PC-9 (cell line): ENCODE results near the gene NF1. TPM values are rescaled to one million over a fixed set of nuclear protein-coding genes. Genes with fewer than 3 reads are reported as not detected.

ENCODE experiments used
- BruUV-seq: library from RNA; stranded (reverse); fragments of 400-500 nt; replicated peaks from 2 replicates; lab custom pipeline; 2021; lab: Mats Ljungman, UMichigan
- CTCF ChIA-PET: fragments of 300-600 bp; sonication (Branson Sonifier 250); formaldehyde crosslinking; loops from one replicate; lab custom pipeline; 2022; ENCODE audit warnings: antibody characterized with exemption; lab: Charles Lee
- POLR2A ChIA-PET: fragments of 300-600 bp; sonication (Branson Sonifier 250); formaldehyde crosslinking; loops from one replicate; lab custom pipeline; 2022; ENCODE audit warnings: antibody characterized with exemption; ENCODE audit not compliant: unreplicated experiment; lab: Charles Lee
- DNase-seq, 2 experiments: peaks; one replicate each; pipeline versions ENCODE4 v3.0.0 to v3.0.0-alpha.2; 2015 to 2022; ENCODE audit warnings: mixed read lengths in 1 of 2
- H2AFZ ChIP-seq: fragments of 200-600 bp; sonication (generic); 2 replicates; pipeline ENCODE4 v1.8.1; 2017; ENCODE audit warnings: antibody characterized with exemption
- H3F3A ChIP-seq: fragments of 200-600 bp; sonication (generic); 2 replicates; pipeline ENCODE4 v1.8.1; 2017; ENCODE audit warnings: antibody characterized with exemption, mild to moderate bottlenecking, low read depth; ENCODE audit not compliant: insufficient read depth
- H3K27ac ChIP-seq: fragments of 200-600 bp; sonication (generic); 2 replicates; pipeline ENCODE4 v1.6.1; 2016; ENCODE audit warnings: mixed run types
- H3K27me3 ChIP-seq: fragments of 200-600 bp; sonication (generic); 2 replicates; pipeline ENCODE4 v1.6.1; 2016; ENCODE audit warnings: low read depth, mixed run types; ENCODE audit not compliant: insufficient read depth
- H3K36me3 ChIP-seq: fragments of 200-600 bp; sonication (generic); 2 replicates; pipeline ENCODE4 v1.6.1; 2016; ENCODE audit warnings: low read depth, mixed run types
- H3K4me1 ChIP-seq: fragments of 200-600 bp; sonication (generic); replicated peaks from 2 replicates; pipeline ENCODE4 v1.6.1; 2016; ENCODE audit warnings: mixed run types; ENCODE audit not compliant: insufficient read depth
- H3K4me2 ChIP-seq: fragments of 200-600 bp; sonication (generic); 2 replicates; pipeline ENCODE4 v1.6.1; 2017; ENCODE audit warnings: mixed run types
- H3K4me3 ChIP-seq: fragments of 200-600 bp; sonication (generic); 2 replicates; pipeline ENCODE4 v1.6.1; 2016; ENCODE audit warnings: mixed run types
- H3K79me2 ChIP-seq: fragments of 200-600 bp; sonication (generic); 2 replicates; pipeline ENCODE4 v1.6.1; 2017; ENCODE audit warnings: low read depth, mixed run types
- H3K9me2 ChIP-seq: fragments of 200-600 bp; sonication (generic); 2 replicates; pipeline ENCODE4 v1.8.1; 2017; ENCODE audit warnings: mild to moderate bottlenecking; ENCODE audit not compliant: insufficient read depth
- H3K9me3 ChIP-seq: fragments of 200-600 bp; sonication (generic); 2 replicates; pipeline ENCODE4 v1.8.1; 2016; ENCODE audit warnings: low read depth; ENCODE audit not compliant: insufficient read depth
- H4K20me1 ChIP-seq: fragments of 200-600 bp; sonication (generic); 2 replicates; pipeline ENCODE4 v1.8.1; 2017; ENCODE audit not compliant: insufficient read depth
- EZH2 ChIP-seq: fragments of 200-600 bp; sonication (generic); IDR thresholded peaks from 2 replicates; pipeline ENCODE4 v1.8.0; 2017; ENCODE audit warnings: antibody characterized with exemption, low read depth
- intact Hi-C: fragments of 100-400 bp; cut with micrococcal nuclease; formaldehyde crosslinking; loops from one replicate; pipeline ENCODE4 v1.10.0; 2022; ENCODE audit not compliant: unreplicated experiment
- total RNA-seq: library from RNA; stranded (reverse); gene quantifications from 2 replicates; pipeline ENCODE4 v1.2.3, GENCODE V29; 2021
- TF ChIP-seq, protein P1 (sequence below): fragments of 200-600 bp; sonication (generic); conservative IDR thresholded peaks from 2 replicates; pipeline ENCODE4 v1.6.1; 2017; ENCODE audit warnings: mixed run types, antibody characterized with exemption, mild to moderate bottlenecking, moderate library complexity

The NF1 gene
- total RNA-seq, 1 experiment from 2014 or later: 61.0 TPM

DNA sequence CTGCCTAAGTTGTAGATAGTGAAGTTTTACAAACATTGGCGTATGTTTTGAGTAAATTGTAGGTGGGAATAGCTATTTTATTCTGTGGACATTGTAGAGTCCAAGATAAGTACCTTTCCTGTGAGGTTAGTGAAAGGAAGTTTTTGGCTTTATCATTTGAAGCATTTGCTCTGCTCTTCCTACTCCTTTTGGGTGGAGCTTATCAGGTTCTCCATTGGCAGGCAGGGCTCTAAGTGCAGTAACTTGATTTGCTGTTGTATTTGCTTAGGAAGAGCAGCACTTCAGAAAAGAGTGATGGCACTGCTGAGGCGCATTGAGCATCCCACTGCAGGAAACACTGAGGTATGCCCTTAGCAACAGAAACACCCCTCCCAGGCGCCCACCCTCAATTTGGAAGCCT lies 132.2 kb downstream of the NF1 start:
- no peak overlapping the region for H2AFZ ChIP-seq
- no peaks in the 10 kb centered on the region for H3K9me2 ChIP-seq
- no peak overlapping the region for H3K27ac ChIP-seq
- H3K79me2 ChIP-seq: no peaks in the 10 kb centered on the region
- ChIA-PET CTCF (no interaction called here), POLR2A (interaction anchor here (0.6 kb wide), 1 partner anchor 679 kb away, joined by 8 read pairs; no protein-coding TSS in a partner anchor)
- no peaks in the 10 kb centered on the region for H3K4me1 ChIP-seq
- H3K36me3 ChIP-seq: peaks cover 14% of the 10 kb centered on the region
- TF ChIP-seq, protein P1, sequence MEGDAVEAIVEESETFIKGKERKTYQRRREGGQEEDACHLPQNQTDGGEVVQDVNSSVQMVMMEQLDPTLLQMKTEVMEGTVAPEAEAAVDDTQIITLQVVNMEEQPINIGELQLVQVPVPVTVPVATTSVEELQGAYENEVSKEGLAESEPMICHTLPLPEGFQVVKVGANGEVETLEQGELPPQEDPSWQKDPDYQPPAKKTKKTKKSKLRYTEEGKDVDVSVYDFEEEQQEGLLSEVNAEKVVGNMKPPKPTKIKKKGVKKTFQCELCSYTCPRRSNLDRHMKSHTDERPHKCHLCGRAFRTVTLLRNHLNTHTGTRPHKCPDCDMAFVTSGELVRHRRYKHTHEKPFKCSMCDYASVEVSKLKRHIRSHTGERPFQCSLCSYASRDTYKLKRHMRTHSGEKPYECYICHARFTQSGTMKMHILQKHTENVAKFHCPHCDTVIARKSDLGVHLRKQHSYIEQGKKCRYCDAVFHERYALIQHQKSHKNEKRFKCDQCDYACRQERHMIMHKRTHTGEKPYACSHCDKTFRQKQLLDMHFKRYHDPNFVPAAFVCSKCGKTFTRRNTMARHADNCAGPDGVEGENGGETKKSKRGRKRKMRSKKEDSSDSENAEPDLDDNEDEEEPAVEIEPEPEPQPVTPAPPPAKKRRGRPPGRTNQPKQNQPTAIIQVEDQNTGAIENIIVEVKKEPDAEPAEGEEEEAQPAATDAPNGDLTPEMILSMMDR: no peak
- no peak for TF ChIP-seq EZH2
- H3K27me3 ChIP-seq: no peaks in the 10 kb centered on the region
- no peak overlapping the region for H3K4me3 ChIP-seq
- H4K20me1 ChIP-seq: no peaks in the 10 kb centered on the region; the same call in 1 of the 2 replicates
- H3K4me2 ChIP-seq: no peak overlapping the region
- no peaks in the 10 kb centered on the region for H3K9me3 ChIP-seq
- no peak for DNase-seq
- BruUV-seq: no TSS peak
- intact Hi-C loops: no loop called here
- no peaks in the 10 kb centered on the region; the same call in 1 of the 2 replicates for H3F3A ChIP-seq

DNA sequence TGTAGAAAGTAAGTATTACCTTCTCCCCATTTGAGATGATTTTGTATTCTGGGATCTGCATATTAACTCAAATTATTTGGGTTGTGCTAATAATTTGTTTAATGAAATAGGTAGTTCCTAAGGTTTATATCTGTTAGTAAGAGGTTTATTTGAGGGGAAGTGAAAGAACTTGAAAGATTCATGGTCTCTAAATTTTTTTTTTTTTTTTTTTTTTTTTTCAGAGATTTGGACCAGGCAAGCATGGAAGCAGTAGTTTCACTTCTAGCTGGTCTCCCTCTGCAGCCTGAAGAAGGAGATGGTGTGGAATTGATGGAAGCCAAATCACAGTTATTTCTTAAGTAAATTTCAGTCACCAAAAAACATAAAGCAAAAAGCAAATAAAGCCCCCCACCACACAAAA lies 137.1 kb downstream of the NF1 start:
- Histone ChIP-seq H3K4me1 (no peaks in the 10 kb centered on the region), H3K79me2 (no peaks in the 10 kb centered on the region), H2AFZ (no peak overlapping the region), H3K4me2 (no peak overlapping the region), H3F3A (no peaks in the 10 kb centered on the region), H3K27me3 (no peaks in the 10 kb centered on the region), H3K9me3 (no peaks in the 10 kb centered on the region), H3K27ac (no peak overlapping the region), H3K36me3 (peaks cover 32% of the 10 kb centered on the region), H3K4me3 (no peak overlapping the region), H3K9me2 (no peaks in the 10 kb centered on the region), H4K20me1 (no peaks in the 10 kb centered on the region; the same call in 1 of the 2 replicates)
- ChIA-PET CTCF (no interaction called here), POLR2A (no interaction called here)
- TF ChIP-seq, protein P1: no peak
- TF ChIP-seq EZH2: no peak
- intact Hi-C loops: no loop called here
- BruUV-seq: no TSS peak
- DNase-seq: no peak

DNA sequence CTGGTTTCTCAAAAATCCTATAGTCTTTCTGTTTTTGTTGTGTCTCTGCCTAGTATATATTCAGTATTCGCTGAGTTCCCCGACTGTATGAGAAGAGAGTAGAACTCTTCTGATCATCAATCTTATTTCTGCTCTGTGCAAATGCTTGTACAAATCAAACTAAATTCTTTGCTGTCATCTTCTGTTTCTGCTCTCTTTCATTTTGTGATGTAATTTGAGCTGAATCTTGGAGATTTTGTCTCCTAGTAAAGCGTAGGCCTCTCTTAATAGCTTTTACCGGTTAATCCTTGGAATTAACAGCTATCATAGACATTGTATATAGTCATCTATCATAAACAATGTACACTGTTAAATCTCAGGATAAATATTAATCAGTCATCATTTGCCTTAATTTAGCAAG lies 140.3 kb downstream of the NF1 start:
- Histone ChIP-seq H4K20me1 (no peaks in the 10 kb centered on the region; the same call in 1 of the 2 replicates), H3K4me3 (no peak overlapping the region), H3F3A (peaks cover 6% of the 10 kb centered on the region; the same call in 1 of the 2 replicates), H3K9me2 (no peaks in the 10 kb centered on the region), H3K27me3 (no peaks in the 10 kb centered on the region), H3K9me3 (no peaks in the 10 kb centered on the region), H3K36me3 (peaks cover 30% of the 10 kb centered on the region), H2AFZ (no peak overlapping the region), H3K79me2 (no peaks in the 10 kb centered on the region), H3K4me1 (no peaks in the 10 kb centered on the region), H3K27ac (no peak overlapping the region), H3K4me2 (no peak overlapping the region)
- CTCF ChIA-PET: no interaction called here
- DNase-seq: no peak
- no peak for TF ChIP-seq EZH2
- TF ChIP-seq, protein P1: no peak
- POLR2A ChIA-PET: no interaction called here
- no TSS peak for BruUV-seq
- intact Hi-C loops: no loop called here
